Fibroblast of lung (primary cell): Measurements from ENCODE around the gene KRTAP9-4. TPM values are rescaled to one million over a fixed set of nuclear protein-coding genes. Genes with fewer than 3 reads are reported as not detected.
"Not testable (repeated sequence)": the region's sequence is repeated elsewhere in the genome, so short reads cannot be mapped to it uniquely, and the experiment has no call there.

Experiments
- DNase-seq, 2 donors: peaks; one replicate each; pipeline versions ENCODE4 v3.0.0 to v3.0.0-alpha.2; 2010; ENCODE audit warnings: low read depth in 2 of 2
- H2AFZ ChIP-seq: 2 replicates; pipeline ENCODE4 v1.5.1; 2012; ENCODE audit warnings: low read length, control low read depth, inconsistent platforms
- H3K27ac ChIP-seq: 2 replicates; pipeline ENCODE4 v1.5.1; 2011; ENCODE audit warnings: low read length, control low read depth; ENCODE audit not compliant: insufficient read depth
- H3K27me3 ChIP-seq: 2 replicates; pipeline ENCODE4 v1.5.1; 2011; ENCODE audit warnings: mild to moderate bottlenecking, low read length; ENCODE audit not compliant: control insufficient read depth, insufficient read depth
- H3K36me3 ChIP-seq: 2 replicates; pipeline ENCODE4 v1.5.1; 2011; ENCODE audit warnings: low read length; ENCODE audit not compliant: control insufficient read depth, insufficient read depth
- H3K4me1 ChIP-seq: 2 replicates; pipeline ENCODE4 v1.5.1; 2011; ENCODE audit warnings: low read length; ENCODE audit not compliant: control insufficient read depth, insufficient read depth; ENCODE audit errors: extremely low read depth
- H3K4me2 ChIP-seq: 2 replicates; pipeline ENCODE4 v1.5.1; 2011; ENCODE audit warnings: low read length, control low read depth; ENCODE audit not compliant: insufficient read depth; ENCODE audit errors: extremely low read depth
- H3K4me3 ChIP-seq, 4 experiments: fragments of 200-600 bp in 1 of 4; sonication (generic) in 1 of 4; replicated peaks in 1 of 4; 2 replicates each; pipeline ENCODE4 v1.5.1; 2011 to 2016; ENCODE audit warnings: low read length in 4 of 4, low read depth in 3 of 4, mild to moderate bottlenecking in 3 of 4, control low read depth in 2 of 4, inconsistent platforms in 1 of 4, mixed read lengths in 1 of 4; ENCODE audit not compliant: insufficient read depth in 1 of 4; ENCODE audit errors: control extremely low read depth in 1 of 4
- H3K79me2 ChIP-seq: 2 replicates; pipeline ENCODE4 v1.5.1; 2012; ENCODE audit warnings: mild to moderate bottlenecking, low read length, inconsistent platforms; ENCODE audit not compliant: control insufficient read depth, insufficient read depth
- H3K9ac ChIP-seq: 2 replicates; pipeline ENCODE4 v1.5.1; 2011; ENCODE audit warnings: mild to moderate bottlenecking, low read length, control low read depth; ENCODE audit not compliant: insufficient read depth
- H3K9me3 ChIP-seq: 2 replicates; pipeline ENCODE4 v1.5.1; 2012; ENCODE audit warnings: low read depth, low read length; ENCODE audit not compliant: control insufficient read depth, insufficient read depth
- H4K20me1 ChIP-seq: 2 replicates; pipeline ENCODE4 v1.5.1; 2011; ENCODE audit warnings: low read length; ENCODE audit not compliant: control insufficient read depth, insufficient read depth; ENCODE audit errors: extremely low read depth
- EZH2 ChIP-seq: IDR thresholded peaks from 2 replicates; pipeline ENCODE4 v1.5.1; 2012; ENCODE audit warnings: low read length, control low read depth, mild to moderate bottlenecking; ENCODE audit errors: missing control alignments
- polyA minus RNA-seq: library from RNA; depleted of rRNA, polyadenylated mRNA; stranded (reverse); fragments of >200 nt; gene quantifications from 2 replicates; pipeline ENCODE4 v1.2.3, GENCODE V29; 2011; ENCODE audit warnings: low replicate concordance
- polyA plus RNA-seq, 2 donors: library from polyadenylated mRNA; depleted of rRNA in 1 of 2; stranded (reverse) in 1 of 2; unstranded in 1 of 2; fragments of >200 nt; gene quantifications; 2 replicates each; pipeline ENCODE4 v1.2.1, GENCODE V29; 2011 to 2012; ENCODE audit warnings: missing spikeins in 1 of 2
- total RNA-seq: library from RNA; depleted of rRNA; stranded (reverse); fragments of >200 nt; gene quantifications from 2 replicates; pipeline ENCODE4 v1.2.1, GENCODE V29; 2014
- TF ChIP-seq, protein P1 (sequence below), 2 donors: IDR thresholded peaks in 1 of 2; conservative IDR thresholded peaks in 1 of 2; 1 replicate in 1 of 2; 2 replicates in 1 of 2; pipeline ENCODE4 v1.5.1; 2011 to 2012; ENCODE audit warnings: low read length in 2 of 2, control low read depth in 1 of 2, inconsistent platforms in 1 of 2, low read depth in 1 of 2, mild to moderate bottlenecking in 1 of 2

The KRTAP9-4 gene, protein sequence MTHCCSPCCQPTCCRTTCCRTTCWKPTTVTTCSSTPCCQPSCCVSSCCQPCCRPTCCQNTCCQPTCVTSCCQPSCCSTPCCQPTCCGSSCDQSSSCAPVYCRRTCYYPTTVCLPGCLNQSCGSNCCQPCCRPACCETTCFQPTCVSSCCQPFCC
- not detected in 2 replicates for total RNA-seq
- not detected in 2 replicates for polyA plus RNA-seq
- polyA plus RNA-seq (2012), result not detected in 2 replicates
- not detected in 2 replicates for polyA minus RNA-seq

DNA sequence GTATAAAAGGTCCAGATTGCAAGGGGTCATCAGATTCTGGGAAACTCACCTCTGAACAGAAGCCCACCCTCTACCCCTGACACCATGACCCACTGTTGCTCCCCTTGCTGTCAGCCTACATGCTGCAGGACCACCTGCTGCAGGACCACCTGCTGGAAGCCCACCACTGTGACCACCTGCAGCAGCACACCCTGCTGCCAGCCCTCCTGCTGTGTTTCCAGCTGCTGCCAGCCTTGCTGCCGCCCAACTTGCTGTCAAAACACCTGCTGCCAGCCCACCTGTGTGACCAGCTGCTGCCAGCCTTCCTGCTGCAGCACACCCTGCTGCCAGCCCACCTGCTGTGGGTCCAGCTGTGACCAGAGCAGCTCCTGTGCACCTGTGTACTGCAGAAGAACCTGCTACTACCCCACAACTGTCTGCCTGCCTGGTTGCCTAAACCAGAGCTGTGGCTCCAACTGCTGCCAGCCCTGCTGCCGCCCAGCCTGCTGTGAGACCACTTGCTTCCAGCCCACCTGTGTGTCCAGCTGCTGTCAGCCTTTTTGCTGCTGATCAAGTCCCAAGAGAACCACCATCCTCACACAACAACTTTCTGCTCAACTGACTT lies at the start of gene KRTAP9-4:
KRTAP9-4 (plus strand) TSS at position 51 of the 604 bp plus-strand sequence; CDS start at position 85, 34 bp downstream.
- not testable (repeated sequence) for H3K79me2 ChIP-seq, H2AFZ ChIP-seq, H3K4me2 ChIP-seq, H3K27me3 ChIP-seq, DNase-seq, H3K4me3 ChIP-seq, H3K9me3 ChIP-seq, H4K20me1 ChIP-seq, H3K36me3 ChIP-seq, H3K9ac ChIP-seq, H3K4me1 ChIP-seq, H3K27ac ChIP-seq

DNA sequence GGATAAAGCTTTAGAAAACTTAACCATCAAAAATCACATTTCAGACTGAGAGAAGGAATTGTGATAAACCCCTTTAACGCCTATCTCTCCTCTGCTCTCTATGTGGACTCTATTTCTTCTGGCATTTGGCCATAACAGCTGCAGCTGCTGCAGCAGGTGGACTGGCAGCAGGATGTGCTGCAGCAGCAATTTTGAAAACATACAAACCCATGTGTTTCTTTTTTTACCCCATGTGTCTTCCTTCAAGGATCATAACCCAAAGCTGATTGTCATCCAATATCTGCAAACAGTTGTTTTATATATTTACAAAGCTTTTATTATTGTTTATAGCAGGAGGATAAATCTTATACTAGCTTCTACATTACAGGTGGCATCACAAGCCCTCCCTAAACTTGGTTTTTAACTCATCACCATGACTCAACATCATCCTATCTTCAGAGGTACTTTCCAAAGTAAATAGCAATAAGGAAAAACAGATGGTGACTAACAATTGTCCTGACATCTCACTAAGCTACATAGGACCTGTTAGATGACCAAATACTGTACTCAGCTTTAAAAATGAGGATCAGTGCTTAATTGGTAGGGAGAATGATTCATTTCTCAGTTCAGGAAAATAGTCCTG lies 37.5 kb upstream of the KRTAP9-4 start:
- H2AFZ ChIP-seq, result no peak overlapping the region
- H3K9ac ChIP-seq, result no peak overlapping the region
- no peaks in the 10 kb centered on the region for H3K27me3 ChIP-seq
- no peaks in the 10 kb centered on the region for H4K20me1 ChIP-seq
- no peak overlapping the region for H3K4me2 ChIP-seq
- no peaks in the 10 kb centered on the region for H3K9me3 ChIP-seq
- H3K27ac ChIP-seq, result no peak overlapping the region
- H3K36me3 ChIP-seq, result no peaks in the 10 kb centered on the region
- no peaks in the 10 kb centered on the region for H3K4me1 ChIP-seq
- DNase-seq, result peak in 1 of 2 donors; percentile 40
- no peak overlapping the region for H3K4me3 ChIP-seq
- TF ChIP-seq, protein P1, sequence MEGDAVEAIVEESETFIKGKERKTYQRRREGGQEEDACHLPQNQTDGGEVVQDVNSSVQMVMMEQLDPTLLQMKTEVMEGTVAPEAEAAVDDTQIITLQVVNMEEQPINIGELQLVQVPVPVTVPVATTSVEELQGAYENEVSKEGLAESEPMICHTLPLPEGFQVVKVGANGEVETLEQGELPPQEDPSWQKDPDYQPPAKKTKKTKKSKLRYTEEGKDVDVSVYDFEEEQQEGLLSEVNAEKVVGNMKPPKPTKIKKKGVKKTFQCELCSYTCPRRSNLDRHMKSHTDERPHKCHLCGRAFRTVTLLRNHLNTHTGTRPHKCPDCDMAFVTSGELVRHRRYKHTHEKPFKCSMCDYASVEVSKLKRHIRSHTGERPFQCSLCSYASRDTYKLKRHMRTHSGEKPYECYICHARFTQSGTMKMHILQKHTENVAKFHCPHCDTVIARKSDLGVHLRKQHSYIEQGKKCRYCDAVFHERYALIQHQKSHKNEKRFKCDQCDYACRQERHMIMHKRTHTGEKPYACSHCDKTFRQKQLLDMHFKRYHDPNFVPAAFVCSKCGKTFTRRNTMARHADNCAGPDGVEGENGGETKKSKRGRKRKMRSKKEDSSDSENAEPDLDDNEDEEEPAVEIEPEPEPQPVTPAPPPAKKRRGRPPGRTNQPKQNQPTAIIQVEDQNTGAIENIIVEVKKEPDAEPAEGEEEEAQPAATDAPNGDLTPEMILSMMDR (conservative IDR thresholded peaks at IDR 0.05 in 1 of 2, IDR thresholded peaks at IDR 0.05 in 1 of 2; ENCODE audit: low read depth in 1 of 2, low read length in 2 of 2), result no peak
- no peak for TF ChIP-seq EZH2
- no peaks in the 10 kb centered on the region for H3K79me2 ChIP-seq

DNA sequence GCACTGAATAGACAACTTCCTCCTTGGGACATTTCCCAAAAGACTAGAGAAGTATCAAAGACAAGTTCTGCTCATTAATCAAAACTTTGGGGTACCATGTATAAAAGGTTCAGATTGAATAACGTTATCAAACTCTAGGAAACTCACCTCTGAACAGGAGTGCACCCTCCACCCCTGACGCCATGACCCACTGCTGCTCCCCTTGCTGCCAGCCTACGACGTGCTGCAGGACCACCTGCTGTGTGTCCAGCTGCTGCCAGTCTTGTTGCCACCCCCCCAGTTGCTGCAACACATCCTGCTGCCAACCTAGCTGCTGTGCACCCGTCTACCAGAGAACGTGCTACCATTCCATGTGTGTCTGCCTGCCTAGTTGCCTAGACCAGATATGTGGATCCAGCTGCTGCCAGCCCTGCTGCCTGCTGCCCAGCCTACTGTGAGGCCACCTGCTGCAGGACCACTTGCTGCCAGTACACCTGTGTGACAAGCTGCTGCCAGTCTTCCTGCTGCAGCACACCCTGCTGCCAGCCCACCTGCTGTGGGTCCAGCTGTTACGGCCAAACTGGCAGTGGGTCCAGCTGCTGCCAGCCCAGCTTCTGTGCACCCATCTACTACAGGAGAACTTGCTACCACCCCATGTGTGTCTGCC lies 36.8 kb upstream of the KRTAP9-4 start:
- Histone ChIP-seq H3K79me2 (no peaks in the 10 kb centered on the region), H2AFZ (no peak overlapping the region), H3K9ac (no peak overlapping the region), H3K4me2 (no peak overlapping the region), H3K36me3 (no peaks in the 10 kb centered on the region), H3K9me3 (no peaks in the 10 kb centered on the region), H3K27ac (no peak overlapping the region), H3K4me3 (no peak overlapping the region), H4K20me1 (no peaks in the 10 kb centered on the region), H3K4me1 (no peaks in the 10 kb centered on the region), H3K27me3 (no peaks in the 10 kb centered on the region)
- TF ChIP-seq EZH2, result no peak
- TF ChIP-seq, protein P1 (conservative IDR thresholded peaks at IDR 0.05 in 1 of 2, IDR thresholded peaks at IDR 0.05 in 1 of 2; ENCODE audit: low read depth in 1 of 2, low read length in 2 of 2), result no peak
- DNase-seq, result no peak
